ENCODE data around the gene WNT9A.

DNA sequence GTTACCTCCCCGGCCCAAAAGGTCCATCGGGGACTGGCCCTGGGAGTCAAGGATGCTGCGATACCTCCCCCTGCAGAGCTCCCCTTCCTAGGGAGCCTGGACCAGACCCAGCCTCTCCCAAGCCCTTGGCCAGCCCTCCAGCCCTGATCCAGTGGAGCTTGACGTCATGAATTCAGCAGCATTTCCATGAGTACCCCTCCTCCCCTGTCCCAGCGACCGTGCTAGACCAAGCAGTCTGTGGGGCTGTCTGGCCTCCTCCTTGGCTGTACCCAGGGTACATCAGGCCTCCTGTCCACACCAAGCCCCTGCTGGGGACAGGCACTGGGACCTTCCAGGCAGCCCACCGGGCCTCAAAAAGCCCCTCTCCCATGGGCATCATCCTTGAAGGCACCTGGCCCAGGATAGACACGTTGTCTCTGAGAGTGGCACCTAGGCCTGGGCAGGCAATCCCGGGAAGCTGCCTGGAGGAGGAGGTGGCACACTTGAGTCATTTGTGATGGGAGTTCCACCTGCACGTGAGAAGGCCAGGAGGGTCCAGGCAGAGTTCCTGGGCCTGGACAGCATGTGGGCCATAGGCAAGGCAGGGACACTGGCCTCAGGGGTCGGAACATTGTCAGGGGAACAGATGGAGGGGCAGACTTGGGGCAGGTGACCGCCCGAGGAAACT lies 46.4 kb downstream of the WNT9A start:
- TF ChIP-seq, protein P1, sequence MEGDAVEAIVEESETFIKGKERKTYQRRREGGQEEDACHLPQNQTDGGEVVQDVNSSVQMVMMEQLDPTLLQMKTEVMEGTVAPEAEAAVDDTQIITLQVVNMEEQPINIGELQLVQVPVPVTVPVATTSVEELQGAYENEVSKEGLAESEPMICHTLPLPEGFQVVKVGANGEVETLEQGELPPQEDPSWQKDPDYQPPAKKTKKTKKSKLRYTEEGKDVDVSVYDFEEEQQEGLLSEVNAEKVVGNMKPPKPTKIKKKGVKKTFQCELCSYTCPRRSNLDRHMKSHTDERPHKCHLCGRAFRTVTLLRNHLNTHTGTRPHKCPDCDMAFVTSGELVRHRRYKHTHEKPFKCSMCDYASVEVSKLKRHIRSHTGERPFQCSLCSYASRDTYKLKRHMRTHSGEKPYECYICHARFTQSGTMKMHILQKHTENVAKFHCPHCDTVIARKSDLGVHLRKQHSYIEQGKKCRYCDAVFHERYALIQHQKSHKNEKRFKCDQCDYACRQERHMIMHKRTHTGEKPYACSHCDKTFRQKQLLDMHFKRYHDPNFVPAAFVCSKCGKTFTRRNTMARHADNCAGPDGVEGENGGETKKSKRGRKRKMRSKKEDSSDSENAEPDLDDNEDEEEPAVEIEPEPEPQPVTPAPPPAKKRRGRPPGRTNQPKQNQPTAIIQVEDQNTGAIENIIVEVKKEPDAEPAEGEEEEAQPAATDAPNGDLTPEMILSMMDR (IDR thresholded peaks at IDR 0.05; ENCODE audit: low read depth, low read length, missing input control) = no peak
- TF ChIP-seq TAF1 (conservative IDR thresholded peaks at IDR 0.05) = no peak
- TF ChIP-seq JUND (IDR thresholded peaks at IDR 0.05) = no peak
- TF ChIP-seq, protein P2, sequence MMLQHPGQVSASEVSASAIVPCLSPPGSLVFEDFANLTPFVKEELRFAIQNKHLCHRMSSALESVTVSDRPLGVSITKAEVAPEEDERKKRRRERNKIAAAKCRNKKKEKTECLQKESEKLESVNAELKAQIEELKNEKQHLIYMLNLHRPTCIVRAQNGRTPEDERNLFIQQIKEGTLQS (IDR thresholded peaks at IDR 0.05) = no peak
- no peak for TF ChIP-seq HNF4G (IDR thresholded peaks at IDR 0.05)
- TF ChIP-seq FOXA1 (IDR thresholded peaks at IDR 0.05) = no peak
- TF ChIP-seq, protein P3, sequence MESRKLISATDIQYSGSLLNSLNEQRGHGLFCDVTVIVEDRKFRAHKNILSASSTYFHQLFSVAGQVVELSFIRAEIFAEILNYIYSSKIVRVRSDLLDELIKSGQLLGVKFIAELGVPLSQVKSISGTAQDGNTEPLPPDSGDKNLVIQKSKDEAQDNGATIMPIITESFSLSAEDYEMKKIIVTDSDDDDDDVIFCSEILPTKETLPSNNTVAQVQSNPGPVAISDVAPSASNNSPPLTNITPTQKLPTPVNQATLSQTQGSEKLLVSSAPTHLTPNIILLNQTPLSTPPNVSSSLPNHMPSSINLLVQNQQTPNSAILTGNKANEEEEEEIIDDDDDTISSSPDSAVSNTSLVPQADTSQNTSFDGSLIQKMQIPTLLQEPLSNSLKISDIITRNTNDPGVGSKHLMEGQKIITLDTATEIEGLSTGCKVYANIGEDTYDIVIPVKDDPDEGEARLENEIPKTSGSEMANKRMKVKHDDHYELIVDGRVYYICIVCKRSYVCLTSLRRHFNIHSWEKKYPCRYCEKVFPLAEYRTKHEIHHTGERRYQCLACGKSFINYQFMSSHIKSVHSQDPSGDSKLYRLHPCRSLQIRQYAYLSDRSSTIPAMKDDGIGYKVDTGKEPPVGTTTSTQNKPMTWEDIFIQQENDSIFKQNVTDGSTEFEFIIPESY (IDR thresholded peaks at IDR 0.05) = no peak
- TF ChIP-seq RAD21 (IDR thresholded peaks at IDR 0.05) = no peak
